Measurements from ENCODE around the gene RTN4R. TPM values are rescaled to one million over a fixed set of nuclear protein-coding genes. Genes with fewer than 3 reads are reported as not detected.

The RTN4R gene
- total RNA-seq, 1 experiment from 2014 or later = 9.6 TPM

DNA sequence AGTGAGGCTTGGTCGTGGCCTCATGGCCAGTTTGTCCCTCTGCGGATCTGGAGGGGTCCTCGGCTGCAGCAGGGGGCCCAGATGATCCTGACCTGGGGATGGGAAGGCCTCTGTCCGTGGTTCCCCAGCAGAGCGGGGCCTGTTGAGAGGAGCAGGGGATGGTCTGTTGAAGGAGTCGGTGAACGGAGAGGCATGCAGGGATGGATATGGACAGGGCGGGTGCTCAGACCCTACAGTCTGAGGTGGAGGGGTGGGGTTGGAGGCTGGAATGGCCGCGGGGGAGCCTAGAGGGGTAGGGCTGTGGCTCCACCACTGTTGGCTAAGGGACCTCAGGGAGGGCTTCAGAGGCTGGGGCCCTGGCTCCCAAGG is 33.8 kb downstream of the RTN4R start:
- H3K27me3 ChIP-seq (replicated peaks; ENCODE audit: insufficient read depth, low read depth, low read length, poor library complexity) = no peaks in the 10 kb centered on the region
- H3K9me3 ChIP-seq (ENCODE audit: low read depth, low read length, poor library complexity, severe bottlenecking) = no peaks in the 10 kb centered on the region
- H3K36me3 ChIP-seq (ENCODE audit: insufficient read depth, low read length, poor library complexity, severe bottlenecking) = no peaks in the 10 kb centered on the region
- intact Hi-C loops (cut with micrococcal nuclease; ENCODE audit: unreplicated experiment) = no loop called here
- ChIA-PET POLR2A (ENCODE audit: low non-redundant PET) (no interaction called here), CTCF (no interaction called here)
- BruUV-seq (replicated peaks) = no TSS peak
- DNase-seq (ENCODE audit: low spot score) = no peak
- no peak overlapping the region for H3K4me3 ChIP-seq (ENCODE audit: low read depth, low read length, poor library complexity, severe bottlenecking)
- no peak overlapping the region for H3K27ac ChIP-seq (ENCODE audit: low read depth, low read length, poor library complexity, severe bottlenecking)
- TF ChIP-seq, protein P1, sequence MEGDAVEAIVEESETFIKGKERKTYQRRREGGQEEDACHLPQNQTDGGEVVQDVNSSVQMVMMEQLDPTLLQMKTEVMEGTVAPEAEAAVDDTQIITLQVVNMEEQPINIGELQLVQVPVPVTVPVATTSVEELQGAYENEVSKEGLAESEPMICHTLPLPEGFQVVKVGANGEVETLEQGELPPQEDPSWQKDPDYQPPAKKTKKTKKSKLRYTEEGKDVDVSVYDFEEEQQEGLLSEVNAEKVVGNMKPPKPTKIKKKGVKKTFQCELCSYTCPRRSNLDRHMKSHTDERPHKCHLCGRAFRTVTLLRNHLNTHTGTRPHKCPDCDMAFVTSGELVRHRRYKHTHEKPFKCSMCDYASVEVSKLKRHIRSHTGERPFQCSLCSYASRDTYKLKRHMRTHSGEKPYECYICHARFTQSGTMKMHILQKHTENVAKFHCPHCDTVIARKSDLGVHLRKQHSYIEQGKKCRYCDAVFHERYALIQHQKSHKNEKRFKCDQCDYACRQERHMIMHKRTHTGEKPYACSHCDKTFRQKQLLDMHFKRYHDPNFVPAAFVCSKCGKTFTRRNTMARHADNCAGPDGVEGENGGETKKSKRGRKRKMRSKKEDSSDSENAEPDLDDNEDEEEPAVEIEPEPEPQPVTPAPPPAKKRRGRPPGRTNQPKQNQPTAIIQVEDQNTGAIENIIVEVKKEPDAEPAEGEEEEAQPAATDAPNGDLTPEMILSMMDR (conservative IDR thresholded peaks at IDR 0.05; ENCODE audit: low read depth, low read length) = no peak
- TF ChIP-seq EZH2 (IDR thresholded peaks at IDR 0.05; ENCODE audit: borderline replicate concordance, low read depth, low read length, poor library complexity, severe bottlenecking) = no peak
- peaks cover 18% of the 10 kb centered on the region for H3K4me1 ChIP-seq (ENCODE audit: insufficient read depth, low read length, poor library complexity, severe bottlenecking)

DNA sequence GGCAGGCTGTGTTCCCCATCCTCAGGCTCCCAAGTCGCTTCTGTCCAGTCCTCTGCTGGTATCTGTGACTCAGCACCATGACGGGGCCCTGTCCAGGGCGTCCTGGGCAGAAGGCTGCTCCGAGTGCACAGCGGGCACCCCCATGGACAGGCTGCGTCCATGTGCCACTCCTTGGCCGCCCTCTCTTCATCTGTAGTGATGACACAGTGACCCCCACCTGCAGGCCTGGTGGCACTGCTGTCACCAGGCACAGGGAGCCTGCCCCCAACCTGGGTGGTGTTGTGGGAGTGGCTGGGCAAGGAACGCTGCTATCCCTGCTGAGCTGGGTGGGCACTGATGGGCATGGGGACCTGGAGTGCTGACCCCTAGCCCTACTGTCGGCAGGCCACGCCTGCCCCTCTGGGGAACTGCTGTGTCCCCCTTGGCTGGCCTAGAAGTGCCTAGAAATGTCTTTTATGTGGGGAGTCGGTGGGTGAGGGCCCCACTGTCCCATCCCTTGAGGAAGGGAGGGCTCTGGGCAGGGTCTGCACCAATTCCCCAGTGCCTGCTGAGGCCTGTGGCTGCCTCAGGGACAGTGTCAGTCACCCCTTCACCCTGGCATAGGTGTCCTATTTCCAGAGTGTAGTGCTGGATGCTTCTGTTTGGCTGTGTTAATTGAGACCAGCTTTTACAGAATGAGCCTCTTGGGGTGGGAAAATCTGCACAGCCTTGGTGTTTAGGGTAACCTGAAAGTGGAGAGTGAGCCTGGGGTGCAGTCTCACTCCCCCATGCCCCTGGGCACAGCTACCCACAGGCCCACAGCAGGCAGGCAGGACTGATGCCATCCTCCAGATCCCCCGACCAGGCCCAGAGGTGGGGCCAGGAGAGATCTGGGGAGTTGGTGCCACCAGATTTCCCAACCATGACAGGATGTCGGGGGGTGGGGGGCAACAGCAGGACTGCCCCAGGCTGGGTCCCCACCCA is 34.5 kb downstream of the RTN4R start:
- Histone ChIP-seq H3K36me3 (ENCODE audit: insufficient read depth, low read length, poor library complexity, severe bottlenecking) (no peaks in the 10 kb centered on the region), H3K4me1 (ENCODE audit: insufficient read depth, low read length, poor library complexity, severe bottlenecking) (peaks cover 11% of the 10 kb centered on the region), H3K4me3 (ENCODE audit: low read depth, low read length, poor library complexity, severe bottlenecking) (no peak overlapping the region), H3K9me3 (ENCODE audit: low read depth, low read length, poor library complexity, severe bottlenecking) (no peaks in the 10 kb centered on the region), H3K27ac (ENCODE audit: low read depth, low read length, poor library complexity, severe bottlenecking) (no peak overlapping the region), H3K27me3 (replicated peaks; ENCODE audit: insufficient read depth, low read depth, low read length, poor library complexity) (no peaks in the 10 kb centered on the region)
- CTCF ChIA-PET = no interaction called here
- intact Hi-C loops (cut with micrococcal nuclease; ENCODE audit: unreplicated experiment) = no loop called here
- no TSS peak for BruUV-seq (replicated peaks)
- POLR2A ChIA-PET (ENCODE audit: low non-redundant PET) = no interaction called here
- no peak for DNase-seq (ENCODE audit: low spot score)
- TF ChIP-seq EZH2 (IDR thresholded peaks at IDR 0.05; ENCODE audit: borderline replicate concordance, low read depth, low read length, poor library complexity, severe bottlenecking) = no peak
- TF ChIP-seq, protein P1 (conservative IDR thresholded peaks at IDR 0.05; ENCODE audit: low read depth, low read length) = no peak

DNA sequence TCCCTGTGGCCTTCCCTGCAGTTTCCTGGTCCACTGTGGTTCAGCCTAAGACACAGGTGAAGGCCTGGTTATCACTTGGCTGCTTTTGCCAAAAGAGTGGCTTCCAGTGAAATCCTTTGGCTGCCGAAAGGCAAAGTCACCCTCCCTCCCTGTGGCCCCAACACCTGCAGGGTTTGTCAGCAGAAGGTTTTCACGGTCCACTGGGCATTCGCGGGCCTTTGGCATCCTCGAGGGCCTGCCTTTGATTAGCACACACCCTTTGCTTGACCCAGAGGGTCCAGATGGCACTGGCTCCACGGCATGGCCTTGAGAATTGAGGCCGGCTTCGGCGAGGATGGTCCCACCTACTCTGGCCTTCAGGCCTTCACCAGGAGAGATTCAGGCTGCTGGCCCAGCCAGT is 35.3 kb downstream of the RTN4R start:
- DNase-seq (ENCODE audit: low spot score) = no peak
- Histone ChIP-seq H3K36me3 (ENCODE audit: insufficient read depth, low read length, poor library complexity, severe bottlenecking) (no peaks in the 10 kb centered on the region), H3K4me1 (ENCODE audit: insufficient read depth, low read length, poor library complexity, severe bottlenecking) (peaks cover 3% of the 10 kb centered on the region), H3K27ac (ENCODE audit: low read depth, low read length, poor library complexity, severe bottlenecking) (no peak overlapping the region), H3K9me3 (ENCODE audit: low read depth, low read length, poor library complexity, severe bottlenecking) (no peaks in the 10 kb centered on the region), H3K4me3 (ENCODE audit: low read depth, low read length, poor library complexity, severe bottlenecking) (no peak overlapping the region), H3K27me3 (replicated peaks; ENCODE audit: insufficient read depth, low read depth, low read length, poor library complexity) (no peaks in the 10 kb centered on the region)
- ChIA-PET CTCF (no interaction called here), POLR2A (ENCODE audit: low non-redundant PET) (no interaction called here)
- BruUV-seq (replicated peaks) = no TSS peak
- intact Hi-C loops (cut with micrococcal nuclease; ENCODE audit: unreplicated experiment) = no loop called here
- TF ChIP-seq, protein P1 (conservative IDR thresholded peaks at IDR 0.05; ENCODE audit: low read depth, low read length) = no peak
- TF ChIP-seq EZH2 (IDR thresholded peaks at IDR 0.05; ENCODE audit: borderline replicate concordance, low read depth, low read length, poor library complexity, severe bottlenecking) = no peak

Data from A673 (cell line).